Measurements from ENCODE around the gene UNC45A.

Gene UNC45A

GRCh38 chr15:90945091-90945490, 10.0 kb downstream of the UNC45A start:
- H3K9me3 ChIP-seq (ENCODE audit: low read length) = no peaks in the 10 kb centered on the region
- H3K4me3 ChIP-seq (ENCODE audit: low read depth, low read length, poor library complexity, severe bottlenecking) = no peak overlapping the region
- H2AFZ ChIP-seq (ENCODE audit: low read length) = no peak overlapping the region
- H4K20me1 ChIP-seq (ENCODE audit: insufficient read depth, low read length) = no peaks in the 10 kb centered on the region
- TF ChIP-seq, protein P1, sequence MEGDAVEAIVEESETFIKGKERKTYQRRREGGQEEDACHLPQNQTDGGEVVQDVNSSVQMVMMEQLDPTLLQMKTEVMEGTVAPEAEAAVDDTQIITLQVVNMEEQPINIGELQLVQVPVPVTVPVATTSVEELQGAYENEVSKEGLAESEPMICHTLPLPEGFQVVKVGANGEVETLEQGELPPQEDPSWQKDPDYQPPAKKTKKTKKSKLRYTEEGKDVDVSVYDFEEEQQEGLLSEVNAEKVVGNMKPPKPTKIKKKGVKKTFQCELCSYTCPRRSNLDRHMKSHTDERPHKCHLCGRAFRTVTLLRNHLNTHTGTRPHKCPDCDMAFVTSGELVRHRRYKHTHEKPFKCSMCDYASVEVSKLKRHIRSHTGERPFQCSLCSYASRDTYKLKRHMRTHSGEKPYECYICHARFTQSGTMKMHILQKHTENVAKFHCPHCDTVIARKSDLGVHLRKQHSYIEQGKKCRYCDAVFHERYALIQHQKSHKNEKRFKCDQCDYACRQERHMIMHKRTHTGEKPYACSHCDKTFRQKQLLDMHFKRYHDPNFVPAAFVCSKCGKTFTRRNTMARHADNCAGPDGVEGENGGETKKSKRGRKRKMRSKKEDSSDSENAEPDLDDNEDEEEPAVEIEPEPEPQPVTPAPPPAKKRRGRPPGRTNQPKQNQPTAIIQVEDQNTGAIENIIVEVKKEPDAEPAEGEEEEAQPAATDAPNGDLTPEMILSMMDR (IDR thresholded peaks at IDR 0.05; ENCODE audit: low read length) = no peak
- TF ChIP-seq EZH2 (IDR thresholded peaks at IDR 0.05; ENCODE audit: borderline replicate concordance, low read length) = no peak
- peaks cover 81% of the 10 kb centered on the region for H3K36me3 ChIP-seq (ENCODE audit: insufficient read depth, low read length)
- H3K4me1 ChIP-seq (ENCODE audit: insufficient read depth, low read length, severe bottlenecking) = no peaks in the 10 kb centered on the region
- no peak overlapping the region for H3K9ac ChIP-seq (ENCODE audit: low read length)
- no peaks in the 10 kb centered on the region for H3K27me3 ChIP-seq (ENCODE audit: insufficient read depth, low read length)
- H3K4me2 ChIP-seq (ENCODE audit: low read length) = no peak overlapping the region
- H3K79me2 ChIP-seq (ENCODE audit: insufficient read depth, low read length) = no peaks in the 10 kb centered on the region
- H3K27ac ChIP-seq (ENCODE audit: low read depth, low read length, poor library complexity, severe bottlenecking) = no peak overlapping the region
- no peaks in the 10 kb centered on the region for H3K9me2 ChIP-seq (ENCODE audit: low read depth, low read length)
- H3F3A ChIP-seq (ENCODE audit: insufficient read depth, low read length) = no peaks in the 10 kb centered on the region

GRCh38 chr15:90946538-90946937, 11.5 kb downstream of the UNC45A start:
- no peak overlapping the region for H3K4me2 ChIP-seq (ENCODE audit: low read length)
- no peaks in the 10 kb centered on the region for H3K79me2 ChIP-seq (ENCODE audit: insufficient read depth, low read length)
- H3K27ac ChIP-seq (ENCODE audit: low read depth, low read length, poor library complexity, severe bottlenecking) = no peak overlapping the region
- no peaks in the 10 kb centered on the region for H3F3A ChIP-seq (ENCODE audit: insufficient read depth, low read length)
- no peak overlapping the region for H3K4me3 ChIP-seq (ENCODE audit: low read depth, low read length, poor library complexity, severe bottlenecking)
- no peaks in the 10 kb centered on the region for H3K4me1 ChIP-seq (ENCODE audit: insufficient read depth, low read length, severe bottlenecking)
- no peak overlapping the region for H2AFZ ChIP-seq (ENCODE audit: low read length)
- H3K9me2 ChIP-seq (ENCODE audit: low read depth, low read length) = no peaks in the 10 kb centered on the region
- TF ChIP-seq EZH2 (IDR thresholded peaks at IDR 0.05; ENCODE audit: borderline replicate concordance, low read length) = no peak
- TF ChIP-seq, protein P1 (IDR thresholded peaks at IDR 0.05; ENCODE audit: low read length) = no peak
- peaks cover 81% of the 10 kb centered on the region for H3K36me3 ChIP-seq (ENCODE audit: insufficient read depth, low read length)
- no peaks in the 10 kb centered on the region for H3K27me3 ChIP-seq (ENCODE audit: insufficient read depth, low read length)
- H3K9me3 ChIP-seq (ENCODE audit: low read length) = no peaks in the 10 kb centered on the region
- no peak overlapping the region for H3K9ac ChIP-seq (ENCODE audit: low read length)
- H4K20me1 ChIP-seq (ENCODE audit: insufficient read depth, low read length) = no peaks in the 10 kb centered on the region

DNA sequence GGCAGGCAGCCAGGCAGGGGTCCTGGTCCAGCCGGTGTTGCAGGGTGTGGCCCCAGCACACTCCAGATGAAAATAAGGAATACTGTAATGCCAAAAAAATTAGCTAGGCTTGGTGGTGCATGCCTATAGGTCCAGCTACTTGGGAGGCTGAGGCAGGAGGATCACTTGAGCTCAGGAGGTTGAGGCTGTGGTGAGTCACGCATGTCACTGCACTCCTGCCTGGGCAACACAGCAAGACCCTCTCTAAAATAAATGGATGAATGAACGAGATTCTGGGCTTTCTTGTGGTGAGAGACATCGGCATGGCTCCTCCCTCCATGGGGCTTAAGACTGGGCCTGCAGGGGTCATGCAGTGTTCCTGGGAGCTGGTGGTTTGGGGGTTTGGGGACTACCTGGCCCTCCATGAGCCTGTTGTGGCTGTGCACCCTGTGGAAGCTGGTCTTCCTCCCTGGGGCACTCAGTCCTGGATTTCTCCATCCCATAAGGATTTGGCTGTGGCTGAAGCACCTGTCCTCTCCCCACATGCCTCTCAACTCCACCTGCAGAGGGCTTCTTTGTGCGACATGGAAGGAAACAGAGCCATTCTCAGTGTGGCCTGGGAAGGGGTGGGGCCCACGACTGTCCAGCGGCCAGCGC, 12.0 kb downstream of the UNC45A start:
- no peaks in the 10 kb centered on the region for H4K20me1 ChIP-seq (ENCODE audit: insufficient read depth, low read length)
- H3K9ac ChIP-seq (ENCODE audit: low read length) = no peak overlapping the region
- H3K36me3 ChIP-seq (ENCODE audit: insufficient read depth, low read length) = peaks cover 84% of the 10 kb centered on the region

More for the DNA sequence above, 12.0 kb downstream of the UNC45A start:
- Histone ChIP-seq H3K9me3 (ENCODE audit: low read length) (no peaks in the 10 kb centered on the region), H3K4me3 (ENCODE audit: low read depth, low read length, poor library complexity, severe bottlenecking) (no peak overlapping the region), H3K27ac (ENCODE audit: low read depth, low read length, poor library complexity, severe bottlenecking) (no peak overlapping the region), H3K79me2 (ENCODE audit: insufficient read depth, low read length) (no peaks in the 10 kb centered on the region), H3K27me3 (ENCODE audit: insufficient read depth, low read length) (no peaks in the 10 kb centered on the region), H3K9me2 (ENCODE audit: low read depth, low read length) (no peaks in the 10 kb centered on the region), H3K4me1 (ENCODE audit: insufficient read depth, low read length, severe bottlenecking) (no peaks in the 10 kb centered on the region), H2AFZ (ENCODE audit: low read length) (no peak overlapping the region), H3K4me2 (ENCODE audit: low read length) (no peak overlapping the region), H3F3A (ENCODE audit: insufficient read depth, low read length) (no peaks in the 10 kb centered on the region)
- TF ChIP-seq, protein P1 (IDR thresholded peaks at IDR 0.05; ENCODE audit: low read length) = no peak
- no peak for TF ChIP-seq EZH2 (IDR thresholded peaks at IDR 0.05; ENCODE audit: borderline replicate concordance, low read length)

Data from OCI-LY1 (cell line).